Tibial nerve (tissue), 4 donors: ENCODE data around the gene MAU2. TPM values are rescaled to one million over a fixed set of nuclear protein-coding genes. Genes with fewer than 3 reads are reported as not detected.

Experiments
- DNase-seq, 2 donors: peaks; one replicate each; pipeline ENCODE4 v3.0.0-alpha.2; 2019; ENCODE audit warnings: low spot score in 2 of 2
- H3K27ac ChIP-seq, 4 donors: fragments of 200-600 bp; sonication (generic) in 3 of 4; one replicate each; pipeline ENCODE4 v1.5.1; 2017 to 2019; ENCODE audit warnings: mild to moderate bottlenecking in 1 of 4
- H3K27me3 ChIP-seq, 2 donors: fragments of 200-600 bp; sonication (generic) in 1 of 2; one replicate each; pipeline versions ENCODE4 v1.5.1 to v1.6.0; 2017 to 2019
- H3K36me3 ChIP-seq, 3 donors: fragments of 200-600 bp; sonication (generic); one replicate each; pipeline ENCODE4 v1.5.1; 2018 to 2019
- H3K4me1 ChIP-seq, 4 donors: fragments of 200-600 bp; sonication (generic) in 3 of 4; one replicate each; pipeline ENCODE4 v1.5.1; 2017 to 2019
- H3K4me3 ChIP-seq, 4 donors: fragments of 200-600 bp; sonication (generic) in 3 of 4; one replicate each; pipeline ENCODE4 v1.5.1; 2017 to 2019; ENCODE audit warnings: mild to moderate bottlenecking in 1 of 4, moderate library complexity in 1 of 4
- H3K9me3 ChIP-seq, 4 donors: fragments of 200-600 bp; sonication (generic) in 3 of 4; one replicate each; pipeline ENCODE4 v1.5.1; 2017 to 2019
- CTCF ChIP-seq, 5 experiments: fragments of 200-600 bp in 3 of 5; fragments of 450-650 bp in 2 of 5; sonication (generic) in 3 of 5; IDR thresholded peaks; one replicate each; pipeline ENCODE4 v1.5.1; 2016 to 2019; ENCODE audit warnings: antibody characterized with exemption in 5 of 5, mild to moderate bottlenecking in 3 of 5, moderate library complexity in 2 of 5
- EP300 ChIP-seq, 2 donors: sonication (generic); formaldehyde crosslinking; IDR thresholded peaks; one replicate each; pipeline ENCODE4 v1.6.1; 2017; ENCODE audit warnings: antibody characterized with exemption in 2 of 2, mild to moderate bottlenecking in 1 of 2
- POLR2A ChIP-seq, 2 donors: fragments of 450-650 bp; IDR thresholded peaks; one replicate each; pipeline ENCODE4 v1.6.1; 2017; ENCODE audit warnings: antibody characterized with exemption in 2 of 2, mild to moderate bottlenecking in 2 of 2, moderate library complexity in 2 of 2
- WGBS, 2 donors: methylation state at CpG; one replicate each; pipeline ENCODE4 v1.1.5; 2018; 5-methylcytosine and 5-hydroxymethylcytosine counted together
- total RNA-seq, 4 donors: library from RNA; depleted of rRNA; stranded (reverse); fragments of >200 nt; gene quantifications; one replicate each; pipeline ENCODE4 v1.1.0, GENCODE V29; 2016

Gene MAU2
- total RNA-seq, 4 donors from 2014 or later, result 56.8 to 108 (median 97.8) TPM

DNA sequence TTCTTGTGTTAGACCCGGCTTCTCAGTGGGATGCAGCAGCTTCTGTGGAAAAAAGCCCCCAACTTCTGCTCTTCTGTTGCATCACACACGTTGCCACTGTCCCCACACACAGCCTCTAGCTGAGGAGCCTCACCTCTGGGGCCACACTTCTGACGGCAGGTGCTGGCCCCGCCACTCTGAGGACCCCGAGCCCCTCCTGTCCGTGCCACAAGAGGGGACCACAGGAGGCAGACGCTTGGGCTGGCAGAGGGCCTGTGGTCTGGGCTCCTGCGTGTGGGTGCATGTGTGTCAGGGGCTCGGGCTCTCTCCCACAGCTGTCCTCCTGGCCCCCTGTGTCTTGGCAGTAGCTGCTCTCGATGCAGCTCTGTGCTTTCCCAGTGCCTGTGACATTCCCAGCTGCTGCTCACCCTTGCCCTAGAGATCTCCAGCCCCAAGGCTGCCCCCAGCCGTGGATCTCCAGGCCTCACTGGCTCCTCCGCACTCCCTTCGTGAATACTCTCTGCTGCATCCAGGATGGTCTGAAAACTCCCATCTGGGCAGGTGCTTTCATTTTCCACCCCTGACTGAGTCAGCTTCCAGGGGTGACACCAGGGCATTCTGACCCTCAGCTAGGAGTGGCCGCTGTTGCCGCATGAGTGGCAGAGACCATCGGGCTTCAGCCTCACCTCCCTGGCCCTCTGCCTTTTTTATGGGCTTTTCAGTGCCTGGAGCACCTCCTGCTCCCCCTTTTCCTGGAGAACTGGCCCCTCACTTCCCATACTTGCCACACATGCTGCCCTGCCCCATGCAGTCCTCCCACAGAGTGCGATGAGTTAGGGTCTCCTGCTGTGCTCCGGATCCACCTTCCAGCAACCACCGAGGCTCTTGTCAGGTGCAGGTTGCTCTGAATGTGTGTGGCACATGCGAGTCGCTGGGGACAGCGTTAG, 13.7 kb downstream of the MAU2 start:
- TF ChIP-seq CTCF (IDR thresholded peaks at IDR 0.05) (no peak), EP300 (IDR thresholded peaks at IDR 0.05) (no peak), POLR2A (IDR thresholded peaks at IDR 0.05) (no peak)
- H3K4me1 ChIP-seq, result no peaks in the 10 kb centered on the region
- no peak for DNase-seq
- WGBS, 2 donors, result 81 to 85% methylated on average over 19 to 22 of the region's 22 CpGs
- no peak overlapping the region for H3K27ac ChIP-seq
- H3K9me3 ChIP-seq, result no peaks in the 10 kb centered on the region
- H3K4me3 ChIP-seq, result no peak overlapping the region
- no peaks in the 10 kb centered on the region for H3K27me3 ChIP-seq
- peaks cover 0 to 100% (median 21%) of the 10 kb centered on the region in 3 donors for H3K36me3 ChIP-seq

DNA sequence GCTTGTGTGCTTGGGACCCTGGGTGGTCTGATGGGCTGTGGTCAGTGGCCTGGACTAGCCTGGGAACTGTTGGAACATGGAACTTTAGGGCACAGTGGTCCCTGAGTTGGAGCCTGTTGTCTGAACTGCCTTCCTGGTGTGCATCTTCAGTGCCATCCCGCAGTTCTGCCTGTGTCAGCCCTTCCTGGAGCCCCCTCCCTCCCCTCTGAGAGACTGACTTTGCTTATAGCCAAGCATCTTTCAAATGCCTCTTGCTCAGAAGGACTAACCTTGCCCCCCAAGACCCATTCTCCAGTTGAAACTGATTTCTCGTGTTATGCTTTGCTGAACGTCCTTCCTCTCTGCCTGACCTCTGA, 14.3 kb downstream of the MAU2 start:
- Histone ChIP-seq H3K4me1 (no peaks in the 10 kb centered on the region), H3K27ac (no peak overlapping the region), H3K27me3 (no peaks in the 10 kb centered on the region), H3K36me3 (peaks cover 0 to 100% (median 21%) of the 10 kb centered on the region in 3 donors), H3K9me3 (no peaks in the 10 kb centered on the region), H3K4me3 (no peak overlapping the region)
- DNase-seq, result no peak
- no peak for TF ChIP-seq POLR2A (IDR thresholded peaks at IDR 0.05)
- no peak for TF ChIP-seq CTCF (IDR thresholded peaks at IDR 0.05)
- TF ChIP-seq EP300 (IDR thresholded peaks at IDR 0.05), result no peak
- WGBS, 2 donors, result 77 to 83% methylated on average over 3 of the region's 3 CpGs

- 85 to 90% methylated on average over 16 of the region's 16 CpGs for WGBS, 2 donors
These were observed 15.0 kb downstream of the MAU2 start for GRCh38 chr19:19335408-19336158.

DNA sequence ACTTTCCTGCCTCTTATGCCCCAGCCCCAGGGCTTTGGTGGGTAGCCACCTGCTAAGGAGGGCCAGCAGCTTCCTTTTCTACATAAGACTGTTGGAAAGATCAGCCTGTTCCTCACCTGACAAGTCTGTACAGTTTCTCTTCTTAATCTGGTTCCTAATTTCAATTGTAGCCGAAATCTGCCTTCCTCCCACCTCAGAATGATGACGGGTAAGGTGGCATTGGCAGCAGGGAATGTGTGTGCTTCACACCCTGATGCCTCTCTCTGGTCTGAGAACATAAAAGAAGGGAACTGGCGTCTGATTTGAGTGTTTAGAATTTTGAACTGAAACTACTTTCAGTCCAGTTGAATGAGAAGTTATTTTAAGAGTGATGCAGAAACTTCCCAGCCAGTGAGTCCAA, 16.0 kb downstream of the MAU2 start:
- peaks cover 0 to 100% (median 23%) of the 10 kb centered on the region in 3 donors for H3K36me3 ChIP-seq
- 50 to 56% methylated on average over 3 of the region's 3 CpGs for WGBS, 2 donors
- no peaks in the 10 kb centered on the region for H3K4me1 ChIP-seq
- DNase-seq, result no peak
- no peaks in the 10 kb centered on the region for H3K9me3 ChIP-seq
- H3K27ac ChIP-seq, result no peak overlapping the region
- TF ChIP-seq EP300 (IDR thresholded peaks at IDR 0.05) (no peak), CTCF (IDR thresholded peaks at IDR 0.05) (no peak), POLR2A (IDR thresholded peaks at IDR 0.05) (no peak)
- no peaks in the 10 kb centered on the region for H3K27me3 ChIP-seq
- H3K4me3 ChIP-seq, result no peak overlapping the region

More at GRCh38 chr19:19335408-19336158, 15.0 kb downstream of the MAU2 start:
- DNase-seq, result no peak
- H3K9me3 ChIP-seq, result no peaks in the 10 kb centered on the region
- TF ChIP-seq EP300 (IDR thresholded peaks at IDR 0.05) (no peak), POLR2A (IDR thresholded peaks at IDR 0.05) (no peak), CTCF (IDR thresholded peaks at IDR 0.05) (no peak)
- H3K27me3 ChIP-seq, result no peaks in the 10 kb centered on the region
- no peak overlapping the region for H3K4me3 ChIP-seq
- H3K27ac ChIP-seq, result no peak overlapping the region
- peaks cover 0 to 100% (median 21%) of the 10 kb centered on the region in 3 donors for H3K36me3 ChIP-seq
- H3K4me1 ChIP-seq, result no peaks in the 10 kb centered on the region

- TF ChIP-seq CTCF (IDR thresholded peaks at IDR 0.05) (no peak), POLR2A (IDR thresholded peaks at IDR 0.05) (no peak), EP300 (IDR thresholded peaks at IDR 0.05) (no peak)
- DNase-seq, result no peak
- no peak overlapping the region for H3K4me3 ChIP-seq
- H3K27ac ChIP-seq, result no peak overlapping the region
- no peaks in the 10 kb centered on the region for H3K27me3 ChIP-seq
- no peaks in the 10 kb centered on the region for H3K9me3 ChIP-seq
- 90% methylated on average over 16 to 17 of the region's 17 CpGs for WGBS, 2 donors
- no peaks in the 10 kb centered on the region for H3K4me1 ChIP-seq
- H3K36me3 ChIP-seq, result peaks cover 0 to 100% (median 26%) of the 10 kb centered on the region in 3 donors
These were observed 16.5 kb downstream of the MAU2 start for GRCh38 chr19:19337120-19337519.
